Measurements from ENCODE around the gene ALDH8A1.

ALDH8A1 gene

DNA sequence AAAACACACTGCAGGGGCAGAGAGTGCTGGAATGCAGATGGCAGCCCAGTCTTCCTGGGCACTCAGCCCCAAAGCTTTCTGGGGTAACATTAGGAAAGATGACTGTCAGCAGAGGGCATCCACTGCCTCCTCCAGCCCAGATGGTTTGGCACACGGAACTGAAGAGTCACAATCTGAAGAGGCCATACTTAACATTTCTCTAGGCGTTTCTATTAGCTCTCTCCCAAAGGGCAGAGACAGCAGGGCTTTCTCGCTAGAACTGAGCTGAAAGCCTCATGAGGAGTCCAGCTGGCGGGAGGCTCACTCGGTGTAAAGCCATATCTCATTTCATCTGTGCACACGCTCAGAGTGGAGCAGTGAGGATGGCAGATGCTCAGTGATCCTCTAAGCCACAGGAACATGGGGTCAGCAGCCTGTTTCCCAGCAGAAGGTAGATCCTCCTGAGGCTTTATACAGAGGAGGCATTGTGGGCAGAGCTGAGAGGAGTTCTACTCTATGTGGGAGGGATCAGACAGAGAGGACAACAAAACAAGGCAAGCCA, 28.1 kb downstream of the ALDH8A1 start:
- no peak for DNase-seq (ENCODE audit: low read depth)
- H3K4me3 ChIP-seq (ENCODE audit: control insufficient read depth, low read depth, low read length): no peak overlapping the region
- TF ChIP-seq, protein P1, sequence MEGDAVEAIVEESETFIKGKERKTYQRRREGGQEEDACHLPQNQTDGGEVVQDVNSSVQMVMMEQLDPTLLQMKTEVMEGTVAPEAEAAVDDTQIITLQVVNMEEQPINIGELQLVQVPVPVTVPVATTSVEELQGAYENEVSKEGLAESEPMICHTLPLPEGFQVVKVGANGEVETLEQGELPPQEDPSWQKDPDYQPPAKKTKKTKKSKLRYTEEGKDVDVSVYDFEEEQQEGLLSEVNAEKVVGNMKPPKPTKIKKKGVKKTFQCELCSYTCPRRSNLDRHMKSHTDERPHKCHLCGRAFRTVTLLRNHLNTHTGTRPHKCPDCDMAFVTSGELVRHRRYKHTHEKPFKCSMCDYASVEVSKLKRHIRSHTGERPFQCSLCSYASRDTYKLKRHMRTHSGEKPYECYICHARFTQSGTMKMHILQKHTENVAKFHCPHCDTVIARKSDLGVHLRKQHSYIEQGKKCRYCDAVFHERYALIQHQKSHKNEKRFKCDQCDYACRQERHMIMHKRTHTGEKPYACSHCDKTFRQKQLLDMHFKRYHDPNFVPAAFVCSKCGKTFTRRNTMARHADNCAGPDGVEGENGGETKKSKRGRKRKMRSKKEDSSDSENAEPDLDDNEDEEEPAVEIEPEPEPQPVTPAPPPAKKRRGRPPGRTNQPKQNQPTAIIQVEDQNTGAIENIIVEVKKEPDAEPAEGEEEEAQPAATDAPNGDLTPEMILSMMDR (IDR thresholded peaks at IDR 0.05; ENCODE audit: control insufficient read depth, insufficient read depth, low read depth, low read length, missing control alignments): no peak

DNA sequence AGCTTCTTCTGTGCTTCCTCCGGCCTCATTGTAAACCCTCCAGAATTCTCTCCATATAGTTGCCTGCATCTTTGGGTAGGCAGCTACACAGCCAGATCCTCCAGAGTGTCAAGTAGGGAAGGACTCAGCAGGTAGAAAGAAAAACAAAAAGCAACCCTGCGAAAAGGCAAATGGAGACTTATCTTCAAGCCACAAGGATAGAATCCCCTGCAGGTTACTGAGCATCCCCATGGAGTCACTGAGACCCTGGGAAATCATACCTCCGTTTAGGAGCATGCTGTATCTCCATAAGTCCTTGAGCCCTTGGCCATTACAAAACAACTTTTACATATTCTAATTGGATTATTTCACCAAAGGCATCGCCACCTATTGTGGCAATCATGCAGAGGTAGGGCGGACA, 28.6 kb downstream of the ALDH8A1 start:
- no peak overlapping the region for H3K4me3 ChIP-seq (ENCODE audit: control insufficient read depth, low read depth, low read length)
- DNase-seq (ENCODE audit: low read depth): no peak
- TF ChIP-seq, protein P1 (IDR thresholded peaks at IDR 0.05; ENCODE audit: control insufficient read depth, insufficient read depth, low read depth, low read length, missing control alignments): no peak

DNA sequence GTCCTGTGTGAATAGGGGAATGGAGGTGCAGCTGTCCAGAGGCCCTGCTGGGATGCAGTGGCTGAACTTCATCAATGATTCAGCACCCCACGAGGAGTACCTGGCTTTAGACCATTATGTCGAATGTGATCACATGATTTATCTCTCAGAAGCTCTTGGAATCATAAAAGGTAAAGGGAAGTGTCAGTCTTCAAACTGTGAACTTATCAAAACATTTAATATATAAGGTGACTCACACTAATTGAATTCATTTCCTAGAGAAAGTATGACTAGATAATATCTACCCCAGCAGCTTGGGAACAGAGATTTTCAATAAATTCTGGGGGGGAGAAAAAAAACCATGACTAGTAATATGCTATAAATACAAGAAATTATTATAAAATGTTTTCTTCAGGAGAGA, 29.5 kb downstream of the ALDH8A1 start:
- no peak for DNase-seq (ENCODE audit: low read depth)

DNA sequence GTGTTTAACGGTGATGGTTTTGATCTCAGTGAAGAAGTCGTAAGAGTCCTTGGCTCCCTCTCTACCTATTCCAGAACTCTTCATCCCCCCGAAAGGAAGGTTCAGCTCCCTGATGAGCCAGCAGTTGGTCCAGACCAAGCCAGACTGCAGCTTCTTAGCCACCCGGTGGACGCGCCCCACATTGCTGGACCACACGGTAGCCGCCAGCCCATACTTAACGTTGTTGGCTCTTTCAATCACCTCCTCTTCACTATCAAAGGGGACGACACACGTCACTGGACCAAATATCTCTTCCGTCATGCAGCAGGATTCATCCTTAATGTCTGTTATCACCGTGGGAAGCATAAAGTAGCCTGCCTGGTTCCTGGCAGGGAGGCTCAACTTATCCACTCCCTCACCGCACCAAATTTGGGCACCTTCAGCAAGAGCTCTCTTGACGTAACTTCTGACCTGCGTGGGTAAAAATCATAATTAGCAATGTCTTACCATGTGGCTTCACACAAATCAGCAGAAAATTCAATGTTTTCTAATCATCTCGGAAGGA, 31.4 kb downstream of the ALDH8A1 start:
- H3K4me3 ChIP-seq (ENCODE audit: control insufficient read depth, low read depth, low read length): no peak overlapping the region
- DNase-seq (ENCODE audit: low read depth): no peak
- TF ChIP-seq, protein P1 (IDR thresholded peaks at IDR 0.05; ENCODE audit: control insufficient read depth, insufficient read depth, low read depth, low read length, missing control alignments): no peak

More for the DNA sequence above, 29.5 kb downstream of the ALDH8A1 start:
- TF ChIP-seq, protein P1 (IDR thresholded peaks at IDR 0.05; ENCODE audit: control insufficient read depth, insufficient read depth, low read depth, low read length, missing control alignments): no peak
- H3K4me3 ChIP-seq (ENCODE audit: control insufficient read depth, low read depth, low read length): no peak overlapping the region

DNA sequence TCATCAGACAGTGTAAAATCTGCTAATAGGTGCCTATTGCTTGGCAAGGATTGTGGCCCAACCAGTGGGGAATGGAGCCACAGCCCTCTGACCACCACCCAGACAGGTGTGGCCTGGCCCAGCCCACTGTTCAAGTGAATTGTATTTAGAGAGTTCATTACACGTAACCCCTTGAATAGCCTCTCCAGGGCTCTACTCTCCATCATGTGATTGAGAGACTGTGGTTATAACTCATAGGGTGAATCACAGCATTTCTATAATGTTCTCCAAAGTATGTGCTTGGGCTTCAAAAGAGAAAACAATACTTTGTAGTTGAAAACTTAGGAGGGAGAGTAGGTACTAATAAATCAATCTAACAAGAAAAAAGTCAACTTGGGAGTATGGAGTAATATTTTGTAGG, 38.4 kb downstream of the ALDH8A1 start:
- TF ChIP-seq, protein P1 (IDR thresholded peaks at IDR 0.05; ENCODE audit: control insufficient read depth, insufficient read depth, low read depth, low read length, missing control alignments): no peak
- H3K4me3 ChIP-seq (ENCODE audit: control insufficient read depth, low read depth, low read length): no peak overlapping the region
- peak; percentile 35 for DNase-seq (ENCODE audit: low read depth)

DNA sequence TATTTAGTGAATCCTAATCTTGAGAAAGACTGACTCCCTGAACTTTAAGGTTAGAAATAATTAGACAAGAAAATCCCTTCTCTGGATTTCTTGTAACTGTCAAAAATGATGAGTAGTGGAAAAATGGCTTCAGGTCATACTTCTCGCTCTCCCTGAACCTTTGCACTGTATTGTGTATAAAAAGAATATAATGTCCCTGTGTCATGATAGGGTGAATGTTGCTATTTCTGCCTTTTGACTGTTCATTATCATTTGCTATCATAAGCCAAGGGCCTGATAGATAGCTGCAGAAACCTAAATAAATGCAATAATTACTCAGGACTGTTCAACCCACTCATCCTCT, 39.3 kb downstream of the ALDH8A1 start:
- TF ChIP-seq, protein P1 (IDR thresholded peaks at IDR 0.05; ENCODE audit: control insufficient read depth, insufficient read depth, low read depth, low read length, missing control alignments): no peak
- DNase-seq (ENCODE audit: low read depth): no peak
- H3K4me3 ChIP-seq (ENCODE audit: control insufficient read depth, low read depth, low read length): no peak overlapping the region

All from AG09309 (cell line).